SK-N-SH treated with all-trans-retinoic acid at 6 μM for 48 hours (cell line): ENCODE measurements around the gene GTPBP8.

Experiments used
- ATAC-seq: fragments of 200-7000 bp; cut with Tn5 transposase; 3 replicates; pipeline ENCODE4 v1.9.1; 2020; ENCODE audit warnings: mild to moderate bottlenecking, moderate library complexity
- ARNTL ChIP-seq: fragments of 450-650 bp; formaldehyde crosslinking; IDR thresholded peaks from 2 replicates; pipeline ENCODE4 v1.5.0; 2020; ENCODE audit warnings: low read depth, mild to moderate bottlenecking, moderate library complexity, borderline replicate concordance
- BACH2 ChIP-seq: fragments of 250-450 bp; sonication (Bioruptor Pico); IDR thresholded peaks from 2 replicates; pipeline ENCODE4 v1.9.0; 2021; ENCODE audit warnings: mild to moderate bottlenecking, borderline replicate concordance
- CSDC2 ChIP-seq: fragments of 250-450 bp; sonication (Bioruptor Pico); IDR thresholded peaks from 2 replicates; pipeline ENCODE4 v1.5.0; 2020; ENCODE audit warnings: mild to moderate bottlenecking, moderate library complexity
- ESRRG ChIP-seq: fragments of 250-450 bp; sonication (Bioruptor Pico); IDR thresholded peaks from 2 replicates; pipeline ENCODE4 v1.6.1; 2021; ENCODE audit warnings: mild to moderate bottlenecking
- GLIS3 ChIP-seq: fragments of 250-450 bp; sonication (Bioruptor Pico); IDR thresholded peaks from 2 replicates; pipeline ENCODE4 v1.5.0; 2020; ENCODE audit warnings: mild to moderate bottlenecking, moderate library complexity
- ISL1 ChIP-seq: fragments of 250-450 bp; sonication (Bioruptor Pico); IDR thresholded peaks from 2 replicates; pipeline ENCODE4 v2.1.2; 2022; ENCODE audit warnings: mild to moderate bottlenecking, moderate library complexity
- OSR1 ChIP-seq: fragments of 250-450 bp; sonication (Bioruptor Pico); IDR thresholded peaks from 2 replicates; pipeline ENCODE4 v1.8.0; 2022; ENCODE audit warnings: moderate library complexity, mild to moderate bottlenecking, inconsistent platforms
- PPARA ChIP-seq: fragments of 250-450 bp; sonication (Bioruptor Pico); IDR thresholded peaks from 2 replicates; pipeline ENCODE4 v1.5.0; 2020; ENCODE audit warnings: mild to moderate bottlenecking, borderline replicate concordance
- RARB ChIP-seq: fragments of 250-450 bp; sonication (Bioruptor Pico); IDR thresholded peaks from 2 replicates; pipeline ENCODE4 v1.8.0; 2021; ENCODE audit warnings: mild to moderate bottlenecking, moderate library complexity
- SNAI2 ChIP-seq: fragments of 250-450 bp; sonication (Bioruptor Pico); IDR thresholded peaks from 2 replicates; pipeline ENCODE4 v1.5.0; 2020; ENCODE audit warnings: mild to moderate bottlenecking, moderate library complexity
- TCF4 ChIP-seq: fragments of 250-450 bp; sonication (Bioruptor Pico); IDR thresholded peaks from 2 replicates; pipeline ENCODE4 v1.8.0; 2021; ENCODE audit warnings: mild to moderate bottlenecking, moderate library complexity, borderline replicate concordance
- TOX ChIP-seq: fragments of 250-450 bp; sonication (Bioruptor Pico); IDR thresholded peaks from 2 replicates; pipeline ENCODE4 v1.8.0; 2021; ENCODE audit warnings: mild to moderate bottlenecking, moderate library complexity, borderline replicate concordance
- ZC3H10 ChIP-seq: fragments of 250-450 bp; sonication (Bioruptor Pico); IDR thresholded peaks from 2 replicates; pipeline ENCODE4 v1.5.1; 2021; ENCODE audit warnings: mild to moderate bottlenecking, moderate library complexity
- ZFP3 ChIP-seq: fragments of 250-450 bp; sonication (Bioruptor Pico); IDR thresholded peaks from 2 replicates; pipeline ENCODE4 v1.5.0; 2020; ENCODE audit warnings: mild to moderate bottlenecking, moderate library complexity
- ZFP30 ChIP-seq: fragments of 450-650 bp; formaldehyde crosslinking; IDR thresholded peaks from 2 replicates; pipeline ENCODE4 v1.5.0; 2022; ENCODE audit warnings: mild to moderate bottlenecking, moderate library complexity
- ZNF565 ChIP-seq: fragments of 450-650 bp; formaldehyde crosslinking; conservative IDR thresholded peaks from 2 replicates; pipeline ENCODE4 v1.5.0; 2020; ENCODE audit warnings: low read depth, mild to moderate bottlenecking, moderate library complexity
- ZNF70 ChIP-seq: fragments of 450-650 bp; formaldehyde crosslinking; IDR thresholded peaks from 2 replicates; pipeline ENCODE4 v1.5.0; 2020; ENCODE audit warnings: mild to moderate bottlenecking, moderate library complexity
- ZNF8 ChIP-seq: fragments of 450-650 bp; formaldehyde crosslinking; IDR thresholded peaks from 2 replicates; pipeline ENCODE4 v1.5.0; 2020; ENCODE audit warnings: mild to moderate bottlenecking, moderate library complexity
- TF ChIP-seq, protein P1 (sequence below): fragments of 250-450 bp; sonication (Bioruptor Pico); IDR thresholded peaks from 2 replicates; pipeline ENCODE4 v1.8.0; 2021; ENCODE audit warnings: low read depth, mild to moderate bottlenecking, moderate library complexity, borderline replicate concordance
- TF ChIP-seq, protein P2 (sequence below): fragments of 250-450 bp; sonication (Bioruptor Pico); IDR thresholded peaks from 2 replicates; pipeline ENCODE4 v1.8.0; 2020; ENCODE audit warnings: mild to moderate bottlenecking, moderate library complexity, borderline replicate concordance
- TF ChIP-seq, protein P3 (sequence below): fragments of 250-450 bp; sonication (Bioruptor Pico); IDR thresholded peaks from 2 replicates; pipeline ENCODE4 v1.5.1; 2020; ENCODE audit warnings: low read depth, mild to moderate bottlenecking, moderate library complexity
- TF ChIP-seq, protein P4 (sequence below): fragments of 250-450 bp; sonication (Bioruptor Pico); IDR thresholded peaks from 2 replicates; pipeline ENCODE4 v1.5.0; 2020; ENCODE audit warnings: mild to moderate bottlenecking, moderate library complexity

GTPBP8 gene

DNA sequence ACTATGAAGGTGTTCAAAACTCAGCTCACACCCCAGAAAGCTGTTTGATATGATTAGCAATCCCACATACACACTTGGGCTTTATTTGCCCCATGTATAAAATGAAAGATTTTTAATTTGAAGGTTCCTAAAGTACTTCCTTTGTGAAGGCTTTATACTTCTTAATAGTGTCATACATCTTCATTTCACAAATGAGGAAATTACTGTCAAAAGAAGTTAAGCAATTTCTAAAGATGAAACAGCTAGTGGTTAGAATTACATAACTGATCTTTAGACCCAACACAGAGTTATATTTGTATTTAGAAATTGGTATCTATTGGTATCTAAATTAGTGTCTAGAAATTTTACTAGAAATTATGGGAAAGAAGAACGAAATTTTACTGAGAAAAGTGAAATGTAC, 23.0 kb upstream of the GTPBP8 start:
- no peak for ATAC-seq
- TF ChIP-seq PPARA (CRISPR knock-in tag) (no peak), ZFP3 (CRISPR knock-in tag) (no peak), RARB (CRISPR knock-in tag) (no peak), ZFP30 (CRISPR knock-in tag) (no peak), OSR1 (CRISPR knock-in tag) (no peak), CSDC2 (no peak), TOX (CRISPR knock-in tag) (no peak), ZNF70 (no peak), ZNF8 (CRISPR knock-in tag) (no peak), ISL1 (no peak)
- TF ChIP-seq, protein P1, sequence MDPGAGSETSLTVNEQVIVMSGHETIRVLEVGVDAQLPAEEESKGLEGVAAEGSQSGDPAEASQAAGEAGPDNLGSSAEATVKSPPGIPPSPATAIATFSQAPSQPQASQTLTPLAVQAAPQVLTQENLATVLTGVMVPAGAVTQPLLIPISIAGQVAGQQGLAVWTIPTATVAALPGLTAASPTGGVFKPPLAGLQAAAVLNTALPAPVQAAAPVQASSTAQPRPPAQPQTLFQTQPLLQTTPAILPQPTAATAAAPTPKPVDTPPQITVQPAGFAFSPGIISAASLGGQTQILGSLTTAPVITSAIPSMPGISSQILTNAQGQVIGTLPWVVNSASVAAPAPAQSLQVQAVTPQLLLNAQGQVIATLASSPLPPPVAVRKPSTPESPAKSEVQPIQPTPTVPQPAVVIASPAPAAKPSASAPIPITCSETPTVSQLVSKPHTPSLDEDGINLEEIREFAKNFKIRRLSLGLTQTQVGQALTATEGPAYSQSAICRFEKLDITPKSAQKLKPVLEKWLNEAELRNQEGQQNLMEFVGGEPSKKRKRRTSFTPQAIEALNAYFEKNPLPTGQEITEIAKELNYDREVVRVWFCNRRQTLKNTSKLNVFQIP: no peak
- TF ChIP-seq, protein P2, sequence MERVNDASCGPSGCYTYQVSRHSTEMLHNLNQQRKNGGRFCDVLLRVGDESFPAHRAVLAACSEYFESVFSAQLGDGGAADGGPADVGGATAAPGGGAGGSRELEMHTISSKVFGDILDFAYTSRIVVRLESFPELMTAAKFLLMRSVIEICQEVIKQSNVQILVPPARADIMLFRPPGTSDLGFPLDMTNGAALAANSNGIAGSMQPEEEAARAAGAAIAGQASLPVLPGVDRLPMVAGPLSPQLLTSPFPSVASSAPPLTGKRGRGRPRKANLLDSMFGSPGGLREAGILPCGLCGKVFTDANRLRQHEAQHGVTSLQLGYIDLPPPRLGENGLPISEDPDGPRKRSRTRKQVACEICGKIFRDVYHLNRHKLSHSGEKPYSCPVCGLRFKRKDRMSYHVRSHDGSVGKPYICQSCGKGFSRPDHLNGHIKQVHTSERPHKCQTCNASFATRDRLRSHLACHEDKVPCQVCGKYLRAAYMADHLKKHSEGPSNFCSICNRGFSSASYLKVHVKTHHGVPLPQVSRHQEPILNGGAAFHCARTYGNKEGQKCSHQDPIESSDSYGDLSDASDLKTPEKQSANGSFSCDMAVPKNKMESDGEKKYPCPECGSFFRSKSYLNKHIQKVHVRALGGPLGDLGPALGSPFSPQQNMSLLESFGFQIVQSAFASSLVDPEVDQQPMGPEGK: no peak
- TF ChIP-seq, protein P3, sequence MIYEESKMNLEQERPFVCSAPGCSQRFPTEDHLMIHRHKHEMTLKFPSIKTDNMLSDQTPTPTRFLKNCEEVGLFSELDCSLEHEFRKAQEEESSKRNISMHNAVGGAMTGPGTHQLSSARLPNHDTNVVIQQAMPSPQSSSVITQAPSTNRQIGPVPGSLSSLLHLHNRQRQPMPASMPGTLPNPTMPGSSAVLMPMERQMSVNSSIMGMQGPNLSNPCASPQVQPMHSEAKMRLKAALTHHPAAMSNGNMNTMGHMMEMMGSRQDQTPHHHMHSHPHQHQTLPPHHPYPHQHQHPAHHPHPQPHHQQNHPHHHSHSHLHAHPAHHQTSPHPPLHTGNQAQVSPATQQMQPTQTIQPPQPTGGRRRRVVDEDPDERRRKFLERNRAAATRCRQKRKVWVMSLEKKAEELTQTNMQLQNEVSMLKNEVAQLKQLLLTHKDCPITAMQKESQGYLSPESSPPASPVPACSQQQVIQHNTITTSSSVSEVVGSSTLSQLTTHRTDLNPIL (CRISPR knock-in tag): no peak

DNA sequence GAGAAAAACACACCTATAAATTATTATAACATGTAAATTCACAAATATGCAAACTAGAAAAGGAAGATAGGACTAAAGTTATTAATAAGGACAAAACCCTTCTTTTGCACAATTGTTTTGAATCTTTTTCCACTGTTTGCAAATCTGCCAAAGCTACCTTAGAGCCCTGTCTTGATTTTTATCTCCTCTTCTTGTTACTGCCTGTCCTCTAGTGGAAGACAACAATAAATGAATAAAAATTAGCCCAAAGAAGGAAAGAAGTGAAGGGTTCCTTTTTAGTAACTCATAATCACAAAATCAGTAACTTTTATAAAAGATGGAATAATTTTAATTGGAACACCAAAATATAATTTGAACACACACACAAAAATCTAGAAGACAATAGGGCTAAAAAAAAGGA, 18.6 kb upstream of the GTPBP8 start:
- TF ChIP-seq TCF4 (CRISPR knock-in tag) (no peak), ZNF8 (CRISPR knock-in tag) (no peak), TOX (CRISPR knock-in tag) (no peak), ESRRG (CRISPR knock-in tag) (no peak), SNAI2 (CRISPR knock-in tag) (no peak), RARB (CRISPR knock-in tag) (no peak), ZC3H10 (CRISPR knock-in tag) (no peak), PPARA (CRISPR knock-in tag) (no peak), ZNF565 (CRISPR knock-in tag) (no peak), OSR1 (CRISPR knock-in tag) (no peak), ZNF70 (no peak), GLIS3 (no peak), BACH2 (no peak), ARNTL (CRISPR knock-in tag) (no peak), ZFP30 (CRISPR knock-in tag) (no peak)
- TF ChIP-seq, protein P1: no peak
- TF ChIP-seq, protein P2: no peak
- TF ChIP-seq, protein P4, sequence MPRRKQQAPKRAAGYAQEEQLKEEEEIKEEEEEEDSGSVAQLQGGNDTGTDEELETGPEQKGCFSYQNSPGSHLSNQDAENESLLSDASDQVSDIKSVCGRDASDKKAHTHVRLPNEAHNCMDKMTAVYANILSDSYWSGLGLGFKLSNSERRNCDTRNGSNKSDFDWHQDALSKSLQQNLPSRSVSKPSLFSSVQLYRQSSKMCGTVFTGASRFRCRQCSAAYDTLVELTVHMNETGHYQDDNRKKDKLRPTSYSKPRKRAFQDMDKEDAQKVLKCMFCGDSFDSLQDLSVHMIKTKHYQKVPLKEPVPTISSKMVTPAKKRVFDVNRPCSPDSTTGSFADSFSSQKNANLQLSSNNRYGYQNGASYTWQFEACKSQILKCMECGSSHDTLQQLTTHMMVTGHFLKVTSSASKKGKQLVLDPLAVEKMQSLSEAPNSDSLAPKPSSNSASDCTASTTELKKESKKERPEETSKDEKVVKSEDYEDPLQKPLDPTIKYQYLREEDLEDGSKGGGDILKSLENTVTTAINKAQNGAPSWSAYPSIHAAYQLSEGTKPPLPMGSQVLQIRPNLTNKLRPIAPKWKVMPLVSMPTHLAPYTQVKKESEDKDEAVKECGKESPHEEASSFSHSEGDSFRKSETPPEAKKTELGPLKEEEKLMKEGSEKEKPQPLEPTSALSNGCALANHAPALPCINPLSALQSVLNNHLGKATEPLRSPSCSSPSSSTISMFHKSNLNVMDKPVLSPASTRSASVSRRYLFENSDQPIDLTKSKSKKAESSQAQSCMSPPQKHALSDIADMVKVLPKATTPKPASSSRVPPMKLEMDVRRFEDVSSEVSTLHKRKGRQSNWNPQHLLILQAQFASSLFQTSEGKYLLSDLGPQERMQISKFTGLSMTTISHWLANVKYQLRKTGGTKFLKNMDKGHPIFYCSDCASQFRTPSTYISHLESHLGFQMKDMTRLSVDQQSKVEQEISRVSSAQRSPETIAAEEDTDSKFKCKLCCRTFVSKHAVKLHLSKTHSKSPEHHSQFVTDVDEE: no peak
- ATAC-seq: no peak
